Measurements from ENCODE around the gene BAIAP2. TPM values are rescaled to one million over a fixed set of nuclear protein-coding genes. Genes with fewer than 3 reads are reported as not detected.
A peak's percentile ranks its signal among the peaks of the same experiment; 100 is the strongest.
"Not testable (repeated sequence)": the region's sequence is repeated elsewhere in the genome, so short reads cannot be mapped to it uniquely, and the experiment has no call there.

The BAIAP2 gene
- total RNA-seq, 1 donor from 2014 or later, result 119 TPM

- peak; percentile 54 for DNase-seq
- intact Hi-C loops (cut with DNase I), result no loop called here
- Histone ChIP-seq H3K4me3 (no peak overlapping the region), H3K9me3 (no peaks in the 10 kb centered on the region), H3K27ac (no peak overlapping the region), H3K27me3 (ENCODE audit: low read depth) (peaks cover 10% of the 10 kb centered on the region), H3K36me3 (peaks cover 2% of the 10 kb centered on the region), H3K4me1 (peaks cover 79% of the 10 kb centered on the region)
- ATAC-seq, result no peak
- no peak for TF ChIP-seq CTCF (IDR thresholded peaks at IDR 0.05)
Observed at GRCh38 chr17:81027591-81028505, 7.1 kb upstream of the BAIAP2 start.

- peaks cover 10% of the 10 kb centered on the region for H3K27me3 ChIP-seq (ENCODE audit: low read depth)
- ATAC-seq, result no peak
- H3K9me3 ChIP-seq, result no peaks in the 10 kb centered on the region
- peaks cover 83% of the 10 kb centered on the region for H3K4me1 ChIP-seq
- peak; percentile 49 for DNase-seq
- H3K4me3 ChIP-seq, result no peak overlapping the region
- intact Hi-C loops (cut with DNase I), result no loop called here
- no peak for TF ChIP-seq CTCF (IDR thresholded peaks at IDR 0.05)
- H3K27ac ChIP-seq, result no peak overlapping the region
- H3K36me3 ChIP-seq, result peaks cover 4% of the 10 kb centered on the region
Observed at GRCh38 chr17:81028506-81028858, 6.5 kb upstream of the BAIAP2 start.

GRCh38 chr17:81029859-81030258 is 5.1 kb upstream of the BAIAP2 start:
- Histone ChIP-seq H3K4me1 (peaks cover 76% of the 10 kb centered on the region), H3K27ac (no peak overlapping the region), H3K4me3 (no peak overlapping the region), H3K27me3 (ENCODE audit: low read depth) (peaks cover 10% of the 10 kb centered on the region), H3K36me3 (peaks cover 4% of the 10 kb centered on the region), H3K9me3 (no peaks in the 10 kb centered on the region)
- peak; percentile 47 for DNase-seq
- intact Hi-C loops (cut with DNase I), result no loop called here
- no peak for ATAC-seq
- TF ChIP-seq CTCF (IDR thresholded peaks at IDR 0.05), result no peak

GRCh38 chr17:81030312-81030711 is 4.6 kb upstream of the BAIAP2 start:
- H3K9me3 ChIP-seq; intact Hi-C loops (cut with DNase I); H3K27me3 ChIP-seq (ENCODE audit: low read depth); DNase-seq; H3K36me3 ChIP-seq; ATAC-seq; H3K27ac ChIP-seq; H3K4me3 ChIP-seq: not testable (repeated sequence)
- H3K4me1 ChIP-seq, result peaks cover 71% of the 10 kb centered on the region

GRCh38 chr17:81030741-81031565 is 4.0 kb upstream of the BAIAP2 start:
- peaks cover 7% of the 10 kb centered on the region for H3K27me3 ChIP-seq (ENCODE audit: low read depth)
- peak; percentile 49 to 53 for ATAC-seq
- intact Hi-C loops (cut with DNase I), result no loop called here
- DNase-seq, result peak; percentile 82
- peak overlapping the region; percentile 79 for H3K27ac ChIP-seq
- H3K4me3 ChIP-seq, result peak overlapping the region; percentile 40
- H3K36me3 ChIP-seq, result peaks cover 4% of the 10 kb centered on the region
- H3K4me1 ChIP-seq, result peaks cover 67% of the 10 kb centered on the region
- no peak for TF ChIP-seq CTCF (IDR thresholded peaks at IDR 0.05)
- no peaks in the 10 kb centered on the region for H3K9me3 ChIP-seq

All from lower lobe of right lung (tissue), 2 donors.